Hematopoietic multipotent progenitor cell treated with erythropoietin and hydrocortisone succinate and interleukin-3 and kit ligand, for 17 days (in vitro differentiated cells): ENCODE measurements around the gene ROR1.
"Not testable (repeated sequence)": the region's sequence is repeated elsewhere in the genome, so short reads cannot be mapped to it uniquely, and the experiment has no call there.

Source experiments
- DNase-seq: peaks from one replicate; pipeline ENCODE4 v3.0.0-alpha.2; 2015; ENCODE audit warnings: low spot score

The ROR1 gene

GRCh38 chr1:64100791-64101190 lies 327.0 kb downstream of the ROR1 start:
- no peak for DNase-seq

GRCh38 chr1:64104585-64104984 lies 330.8 kb downstream of the ROR1 start:
- not testable (repeated sequence) for DNase-seq

GRCh38 chr1:64107118-64107519 lies 333.3 kb downstream of the ROR1 start:
- DNase-seq = no peak

GRCh38 chr1:64107632-64108031 lies 333.8 kb downstream of the ROR1 start:
- no peak for DNase-seq

- DNase-seq = no peak
These were observed 337.3 kb downstream of the ROR1 start for GRCh38 chr1:64110924-64111777.

GRCh38 chr1:64111787-64112186 lies 338.0 kb downstream of the ROR1 start:
- no peak for DNase-seq

GRCh38 chr1:64112281-64112680 lies 338.5 kb downstream of the ROR1 start:
- DNase-seq = no peak

- no peak for DNase-seq
These were observed 340.3 kb downstream of the ROR1 start for GRCh38 chr1:64114012-64114525.

- DNase-seq = no peak
These were observed 342.7 kb downstream of the ROR1 start for GRCh38 chr1:64116537-64116936.

GRCh38 chr1:64117492-64117891 lies 343.7 kb downstream of the ROR1 start:
- DNase-seq = no peak

- DNase-seq = no peak
These were observed 348.1 kb downstream of the ROR1 start for GRCh38 chr1:64121766-64122385.

GRCh38 chr1:64122588-64122987 lies 348.8 kb downstream of the ROR1 start:
- no peak for DNase-seq

- DNase-seq = no peak
These were observed 351.1 kb downstream of the ROR1 start for GRCh38 chr1:64124704-64125440.

- no peak for DNase-seq
These were observed 352.8 kb downstream of the ROR1 start for GRCh38 chr1:64126581-64126980.

GRCh38 chr1:64127297-64127696 lies 353.5 kb downstream of the ROR1 start:
- no peak for DNase-seq

- no peak for DNase-seq
These were observed 355.9 kb downstream of the ROR1 start for GRCh38 chr1:64129701-64130100.

- DNase-seq = no peak
These were observed 357.3 kb downstream of the ROR1 start for GRCh38 chr1:64131155-64131554.

GRCh38 chr1:64133036-64133435 lies 359.2 kb downstream of the ROR1 start:
- DNase-seq = no peak

- no peak for DNase-seq
These were observed 361.8 kb downstream of the ROR1 start for GRCh38 chr1:64135462-64136223.

- no peak for DNase-seq
These were observed 362.5 kb downstream of the ROR1 start for GRCh38 chr1:64136296-64136695.

- peak; percentile 48 for DNase-seq
These were observed 363.1 kb downstream of the ROR1 start for GRCh38 chr1:64136752-64137411.
